ENCODE results near the gene SHE. TPM values are rescaled to one million over a fixed set of nuclear protein-coding genes. Genes with fewer than 3 reads are reported as not detected.
A peak's percentile ranks its signal among the peaks of the same experiment; 100 is the strongest.

Gene SHE
- total RNA-seq (10 to 100 TPM in 2 of 7 donors, 1 to 10 TPM in 5; 4.3 to 20.5 (median 9.0) TPM), polyA plus RNA-seq (10 to 100 TPM in 1 of 2 donors, 1 to 10 TPM in 1; 6.9 to 15.4 TPM)
- long read RNA-seq, donor 1, full-length matches to known transcripts, result 1 of 7 reads
- long read RNA-seq, donor 1, partial matches to known transcripts, result 0 of 7 reads
- long read RNA-seq, donor 1, other reads (novel, unspliced or antisense), result 6 of 7 reads
- long read RNA-seq, donor 2, full-length matches to known transcripts, result 5 of 11 reads
- long read RNA-seq, donor 2, partial matches to known transcripts, result 6 of 11 reads
- long read RNA-seq, donor 2, other reads (novel, unspliced or antisense), result 0 of 11 reads
- long read RNA-seq, donor 3, full-length matches to known transcripts, result 9 of 32 reads
- long read RNA-seq, donor 3, partial matches to known transcripts, result 8 of 32 reads
- long read RNA-seq, donor 3, other reads (novel, unspliced or antisense), result 15 of 32 reads

GRCh38 chr1:154502066-154502743, at the start of gene SHE, which contains the start of gene TDRD10:
TSS of gene SHE (minus strand) at chr1:154502412. CDS start at chr1:154502026, 386 bp downstream.
TSS of gene TDRD10 (plus strand) at chr1:154502219. CDS start at chr1:154506904, 4,685 bp downstream.
- Histone ChIP-seq H3K4me1 (ENCODE audit: insufficient read depth) (peaks cover 5% of the 10 kb centered on the region), H3K4me3 (peak within 1 kb of the TSS; percentile 46), H3K36me3 (no peaks in the 10 kb centered on the region), H3K9me3 (peaks cover 0 to 5% of the 10 kb centered on the region in 2 donors), H3K27me3 (no peaks in the 10 kb centered on the region), H3K27ac (peak within 1 kb of the TSS in 1 of 2 donors; percentile 37)
- WGBS, 3 donors, result 1 to 2% (median 1%) methylated on average over 41 to 88 of the region's 90 CpGs
- intact Hi-C loops (cut with DNase I), result no loop called here
- peak; percentile 25 to 62 (median 36) for DNase-seq
- TF ChIP-seq CTCF (IDR thresholded peaks at IDR 0.05) (no peak), EP300 (IDR thresholded peaks at IDR 0.05) (no peak), POLR2A (IDR thresholded peaks at IDR 0.05) (no peak)

GRCh38 chr1:154551474-154551873, 49.3 kb upstream of the SHE start:
- intact Hi-C loops (cut with DNase I), result loop anchor here in 2 of 4 donors (10.0 kb wide), 3 partner anchors 147 to 533 kb away; partner anchors contain the start of genes IL6R (in 1 of the 2) and KCNN3 (in 1 of the 2)
- 89 to 92% (median 92%) methylated on average over 4 of the region's 4 CpGs for WGBS, 3 donors
- H3K4me3 ChIP-seq, result no peak overlapping the region
- DNase-seq, result no peak
- H3K27me3 ChIP-seq, result no peaks in the 10 kb centered on the region
- H3K9me3 ChIP-seq, result no peaks in the 10 kb centered on the region
- no peak for TF ChIP-seq CTCF (IDR thresholded peaks at IDR 0.05)
- no peak for TF ChIP-seq POLR2A (IDR thresholded peaks at IDR 0.05)
- TF ChIP-seq EP300 (IDR thresholded peaks at IDR 0.05), result no peak
- H3K4me1 ChIP-seq (ENCODE audit: insufficient read depth), result peaks cover 6% of the 10 kb centered on the region
- H3K27ac ChIP-seq, result no peak overlapping the region
- peaks cover 3% of the 10 kb centered on the region for H3K36me3 ChIP-seq

- Histone ChIP-seq H3K27me3 (no peaks in the 10 kb centered on the region), H3K4me1 (ENCODE audit: insufficient read depth) (peaks cover 2% of the 10 kb centered on the region), H3K4me3 (no peak overlapping the region), H3K36me3 (peaks cover 3% of the 10 kb centered on the region), H3K27ac (no peak overlapping the region), H3K9me3 (no peaks in the 10 kb centered on the region)
- DNase-seq, result no peak
- no peak for TF ChIP-seq POLR2A (IDR thresholded peaks at IDR 0.05)
- TF ChIP-seq CTCF (IDR thresholded peaks at IDR 0.05), result no peak
- TF ChIP-seq EP300 (IDR thresholded peaks at IDR 0.05), result no peak
- intact Hi-C loops (cut with DNase I), result loop anchor here in 2 of 4 donors (10.0 kb wide), 3 partner anchors 146 to 534 kb away; partner anchors contain the start of genes IL6R (in 1 of the 2) and KCNN3 (in 1 of the 2)
- WGBS, 3 donors, result 73% methylated on average over 6 of the region's 6 CpGs
Measured at GRCh38 chr1:154550657-154551056, 48.4 kb upstream of the SHE start.

GRCh38 chr1:154550070-154550469, 47.9 kb upstream of the SHE start:
- intact Hi-C loops (cut with DNase I), result loop anchor here in 2 of 4 donors (10.0 kb wide), 3 partner anchors 145 to 535 kb away; partner anchors contain the start of genes IL6R (in 1 of the 2) and KCNN3 (in 1 of the 2)
- WGBS, 3 donors, result 46 to 50% (median 48%) methylated on average over 5 of the region's 5 CpGs
- no peak for DNase-seq
- TF ChIP-seq CTCF (IDR thresholded peaks at IDR 0.05), result no peak
- no peak for TF ChIP-seq EP300 (IDR thresholded peaks at IDR 0.05)
- TF ChIP-seq POLR2A (IDR thresholded peaks at IDR 0.05), result no peak
- Histone ChIP-seq H3K27ac (no peak overlapping the region), H3K27me3 (no peaks in the 10 kb centered on the region), H3K9me3 (no peaks in the 10 kb centered on the region), H3K36me3 (peaks cover 3% of the 10 kb centered on the region), H3K4me1 (ENCODE audit: insufficient read depth) (peaks cover 2% of the 10 kb centered on the region), H3K4me3 (no peak overlapping the region)
